ENCODE results near the gene NRP1. TPM values are rescaled to one million over a fixed set of nuclear protein-coding genes. Genes with fewer than 3 reads are reported as not detected.

NRP1 gene
- total RNA-seq, 4 donors from 2014 or later: 47.1 to 286 (median 111) TPM

DNA sequence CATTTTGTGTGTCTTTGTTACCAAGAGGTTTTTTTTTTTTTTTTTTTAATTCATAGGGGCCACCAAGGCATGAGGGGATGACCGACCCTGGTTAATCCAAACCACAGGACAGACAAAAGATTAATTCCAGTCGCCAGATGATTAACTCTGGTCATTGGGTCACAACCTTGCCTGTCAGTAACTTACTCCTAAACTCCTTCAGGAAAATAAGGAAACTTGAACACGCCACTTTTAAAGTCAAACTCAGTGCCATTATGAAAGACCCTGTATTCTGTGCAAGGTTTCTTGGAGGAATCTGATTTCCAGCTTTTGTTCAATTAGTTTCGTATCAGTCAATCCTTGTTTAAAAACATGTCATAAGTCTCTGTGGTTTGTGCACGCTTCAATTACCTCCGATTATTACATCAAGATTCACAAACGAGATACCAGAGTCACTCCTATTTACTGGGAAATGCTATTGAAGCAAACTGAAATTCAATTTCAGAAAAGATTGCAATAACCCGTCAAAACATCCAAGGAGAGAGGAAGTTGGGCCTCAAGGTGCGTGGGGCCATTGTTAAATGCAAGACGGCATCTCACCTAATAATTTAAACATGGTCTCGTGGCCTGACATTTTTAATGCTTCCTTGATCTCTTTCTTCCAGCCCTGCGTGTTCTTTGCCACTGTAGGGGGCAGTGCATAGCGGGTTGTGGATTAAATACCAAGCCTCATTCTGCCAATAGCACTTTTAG, 44.0 kb downstream of the NRP1 start:
- TF ChIP-seq, protein P1, sequence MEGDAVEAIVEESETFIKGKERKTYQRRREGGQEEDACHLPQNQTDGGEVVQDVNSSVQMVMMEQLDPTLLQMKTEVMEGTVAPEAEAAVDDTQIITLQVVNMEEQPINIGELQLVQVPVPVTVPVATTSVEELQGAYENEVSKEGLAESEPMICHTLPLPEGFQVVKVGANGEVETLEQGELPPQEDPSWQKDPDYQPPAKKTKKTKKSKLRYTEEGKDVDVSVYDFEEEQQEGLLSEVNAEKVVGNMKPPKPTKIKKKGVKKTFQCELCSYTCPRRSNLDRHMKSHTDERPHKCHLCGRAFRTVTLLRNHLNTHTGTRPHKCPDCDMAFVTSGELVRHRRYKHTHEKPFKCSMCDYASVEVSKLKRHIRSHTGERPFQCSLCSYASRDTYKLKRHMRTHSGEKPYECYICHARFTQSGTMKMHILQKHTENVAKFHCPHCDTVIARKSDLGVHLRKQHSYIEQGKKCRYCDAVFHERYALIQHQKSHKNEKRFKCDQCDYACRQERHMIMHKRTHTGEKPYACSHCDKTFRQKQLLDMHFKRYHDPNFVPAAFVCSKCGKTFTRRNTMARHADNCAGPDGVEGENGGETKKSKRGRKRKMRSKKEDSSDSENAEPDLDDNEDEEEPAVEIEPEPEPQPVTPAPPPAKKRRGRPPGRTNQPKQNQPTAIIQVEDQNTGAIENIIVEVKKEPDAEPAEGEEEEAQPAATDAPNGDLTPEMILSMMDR (IDR thresholded peaks at IDR 0.05): peak in 3 of 4 experiments; percentile 10 to 23 (median 18)
- TF ChIP-seq POLR2A (IDR thresholded peaks at IDR 0.05): no peak
- H3K27ac ChIP-seq: peak overlapping the region; percentile 48 to 84
- no peaks in the 10 kb centered on the region for H3K9me3 ChIP-seq
- intact Hi-C loops (cut with DNase I; ENCODE audit: low total_unique reads): no loop called here
- peaks cover 6% of the 10 kb centered on the region in 2 donors for H3K4me1 ChIP-seq
- no peak for DNase-seq
- no peaks in the 10 kb centered on the region for H3K27me3 ChIP-seq
- H3K36me3 ChIP-seq: no peaks in the 10 kb centered on the region
- H3K4me3 ChIP-seq: no peak overlapping the region

DNA sequence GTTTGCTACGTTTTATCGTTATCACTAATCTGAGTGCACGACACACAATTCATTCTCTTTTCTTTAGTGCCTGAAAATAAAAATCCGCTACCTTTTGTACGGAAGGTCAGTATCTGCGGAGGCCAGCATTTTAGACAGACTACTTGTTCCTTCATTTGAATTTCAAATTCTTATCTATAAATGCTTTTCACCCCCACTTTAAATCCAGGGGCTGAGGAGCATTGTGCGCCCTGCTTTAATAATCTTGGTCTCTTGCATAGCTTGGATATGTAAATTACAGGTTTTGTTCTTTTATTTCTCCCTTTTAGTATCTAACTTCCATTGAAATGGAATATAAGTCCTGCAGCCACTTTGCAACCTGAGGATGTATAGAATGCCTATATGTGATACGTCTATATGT, 44.7 kb downstream of the NRP1 start:
- Histone ChIP-seq H3K4me3 (no peak overlapping the region), H3K4me1 (peaks cover 6 to 11% of the 10 kb centered on the region in 2 donors), H3K27ac (no peak overlapping the region), H3K9me3 (no peaks in the 10 kb centered on the region), H3K36me3 (no peaks in the 10 kb centered on the region), H3K27me3 (no peaks in the 10 kb centered on the region)
- TF ChIP-seq POLR2A (IDR thresholded peaks at IDR 0.05): no peak
- TF ChIP-seq, protein P1 (IDR thresholded peaks at IDR 0.05): no peak
- DNase-seq: no peak
- intact Hi-C loops (cut with DNase I; ENCODE audit: low total_unique reads): no loop called here

DNA sequence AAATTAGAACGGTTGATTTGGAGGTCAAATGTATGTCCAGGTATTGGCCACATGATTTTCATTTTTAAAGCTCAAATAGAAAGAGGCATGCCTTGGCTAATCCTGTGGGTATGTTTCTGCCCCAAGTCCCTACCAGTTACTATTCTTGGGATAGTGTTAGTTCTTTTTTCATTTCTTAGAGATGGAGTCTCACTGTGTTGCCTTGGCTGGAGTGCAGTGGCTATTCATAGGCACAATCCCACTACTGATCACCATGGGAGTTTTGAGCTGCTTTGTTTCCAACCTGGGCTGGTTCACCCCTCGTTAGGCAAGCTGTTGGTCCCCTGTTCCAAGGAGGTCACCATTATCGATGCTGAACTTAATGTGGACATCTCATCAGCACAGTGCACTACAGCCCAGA, 46.3 kb downstream of the NRP1 start:
- TF ChIP-seq, protein P1 (IDR thresholded peaks at IDR 0.05): no peak
- TF ChIP-seq POLR2A (IDR thresholded peaks at IDR 0.05): no peak
- H3K27ac ChIP-seq: no peak overlapping the region
- H3K4me1 ChIP-seq: peaks cover 6 to 11% of the 10 kb centered on the region in 2 donors
- no peaks in the 10 kb centered on the region for H3K27me3 ChIP-seq
- intact Hi-C loops (cut with DNase I; ENCODE audit: low total_unique reads): no loop called here
- H3K36me3 ChIP-seq: no peaks in the 10 kb centered on the region
- no peak for DNase-seq
- no peaks in the 10 kb centered on the region for H3K9me3 ChIP-seq
- H3K4me3 ChIP-seq: no peak overlapping the region

DNA sequence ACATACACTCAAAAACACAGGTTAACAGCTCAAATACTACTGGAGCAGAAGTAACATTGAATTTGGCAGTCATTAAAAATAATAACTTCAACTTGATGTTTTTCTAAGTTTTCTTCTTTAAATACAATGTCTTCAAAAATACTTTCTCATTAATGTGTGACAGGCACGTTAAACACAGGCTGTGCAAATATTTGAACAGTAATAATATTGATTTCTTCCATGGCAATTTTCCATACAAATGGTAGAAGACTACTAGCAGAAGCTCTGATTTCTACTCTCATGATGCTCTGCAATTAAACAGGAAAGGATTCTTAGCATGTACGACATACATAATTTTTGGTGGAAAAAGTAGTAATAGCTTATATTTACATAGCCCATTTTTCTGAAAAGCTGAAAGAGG, 47.4 kb downstream of the NRP1 start:
- Histone ChIP-seq H3K36me3 (no peaks in the 10 kb centered on the region), H3K4me3 (no peak overlapping the region), H3K4me1 (peaks cover 6 to 8% of the 10 kb centered on the region in 2 donors), H3K9me3 (no peaks in the 10 kb centered on the region), H3K27ac (peak overlapping the region in 1 of 2 donors; percentile 36), H3K27me3 (no peaks in the 10 kb centered on the region)
- DNase-seq: no peak
- intact Hi-C loops (cut with DNase I; ENCODE audit: low total_unique reads): no loop called here
- no peak for TF ChIP-seq POLR2A (IDR thresholded peaks at IDR 0.05)

DNA sequence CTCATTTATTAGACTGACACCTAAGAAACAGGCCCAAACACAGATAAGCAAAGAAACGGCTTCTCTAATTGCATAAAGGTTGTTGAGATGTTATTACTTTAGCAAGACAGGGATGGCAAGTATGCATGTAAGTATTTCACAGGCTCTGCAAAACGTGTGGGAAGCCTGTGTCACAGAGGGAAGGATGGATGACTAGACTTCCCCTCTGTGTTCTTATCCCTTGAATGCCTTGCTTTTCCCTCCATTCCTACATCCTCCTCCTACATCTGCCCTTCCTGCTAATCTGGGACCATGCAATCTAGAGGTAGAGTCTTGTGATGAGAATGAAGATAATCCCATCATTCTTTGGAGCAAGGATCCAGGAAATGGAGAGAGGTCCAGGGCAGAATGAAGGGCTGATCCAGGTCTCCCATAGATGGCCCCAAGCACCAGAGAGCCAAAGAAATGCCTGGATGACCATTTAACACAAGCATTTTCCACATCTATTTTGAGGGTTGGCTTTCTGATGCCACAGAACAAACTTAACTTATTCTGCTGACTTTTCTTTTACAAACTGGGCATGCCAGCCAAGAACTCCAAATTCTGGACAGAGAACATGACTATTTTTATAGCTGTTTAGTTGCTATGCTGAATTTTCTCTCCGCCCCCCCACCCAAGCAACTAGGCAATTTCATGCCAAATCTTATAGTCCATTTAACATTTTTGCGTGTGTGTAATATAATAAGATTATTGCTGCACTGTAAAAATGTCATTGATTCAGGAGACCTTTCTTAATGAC, 48.1 kb downstream of the NRP1 start:
- Histone ChIP-seq H3K36me3 (no peaks in the 10 kb centered on the region), H3K9me3 (no peaks in the 10 kb centered on the region), H3K27ac (peak overlapping the region in 1 of 2 donors; percentile 36), H3K4me1 (peaks cover 6 to 8% of the 10 kb centered on the region in 2 donors), H3K27me3 (no peaks in the 10 kb centered on the region), H3K4me3 (no peak overlapping the region)
- TF ChIP-seq, protein P1 (IDR thresholded peaks at IDR 0.05): no peak
- no peak for TF ChIP-seq POLR2A (IDR thresholded peaks at IDR 0.05)
- DNase-seq: no peak
- intact Hi-C loops (cut with DNase I; ENCODE audit: low total_unique reads): no loop called here
